ENCODE results near the gene SLC39A12.

SLC39A12 gene

GRCh38 chr10:17965649-17966235, 14.0 kb downstream of the SLC39A12 start:
- DNase-seq: no peak

DNA sequence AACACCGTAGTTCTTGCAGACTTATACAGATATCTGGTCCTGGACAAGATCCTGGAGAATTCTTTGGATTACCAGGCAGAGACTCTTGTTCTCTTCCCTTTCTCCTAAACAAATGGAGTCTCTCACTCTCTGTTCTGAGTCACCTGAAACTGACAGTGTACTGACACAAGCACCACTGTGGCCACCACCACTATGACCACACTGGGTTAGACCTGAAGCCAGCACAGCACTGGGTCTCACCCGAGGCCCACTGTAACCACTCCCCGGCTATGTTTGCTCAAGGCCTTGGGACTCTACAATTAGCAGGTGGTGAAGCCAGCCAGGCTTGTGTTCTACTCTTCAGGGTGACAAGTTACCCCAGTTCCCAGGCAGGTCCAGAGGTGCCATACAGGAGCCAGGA, 22.8 kb downstream of the SLC39A12 start:
- DNase-seq: no peak

- no peak for DNase-seq
These were observed 29.3 kb downstream of the SLC39A12 start for GRCh38 chr10:17980846-17981565.

- DNase-seq: no peak
These were observed 30.2 kb downstream of the SLC39A12 start for GRCh38 chr10:17981766-17982380.

- DNase-seq: no peak
These were observed 32.3 kb downstream of the SLC39A12 start for GRCh38 chr10:17984056-17984455.

DNA sequence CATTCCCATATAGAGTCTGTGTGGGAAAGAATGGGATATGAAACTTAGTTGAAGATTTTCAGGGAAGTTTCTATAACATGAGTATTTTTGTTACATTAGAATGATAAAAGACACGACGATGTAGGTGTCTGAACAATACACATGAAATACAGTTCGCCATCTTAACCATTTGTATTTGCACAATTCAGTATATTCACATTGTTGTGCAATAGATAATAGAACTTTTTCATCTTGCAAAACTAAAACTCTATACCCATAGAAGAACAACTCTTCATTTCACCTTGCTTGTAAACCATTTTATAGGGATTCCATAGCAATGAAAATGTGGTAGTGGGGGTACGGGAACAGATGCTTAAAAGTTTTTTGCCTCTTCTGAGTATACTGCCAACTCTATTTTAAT, 32.8 kb downstream of the SLC39A12 start:
- no peak for DNase-seq

DNA sequence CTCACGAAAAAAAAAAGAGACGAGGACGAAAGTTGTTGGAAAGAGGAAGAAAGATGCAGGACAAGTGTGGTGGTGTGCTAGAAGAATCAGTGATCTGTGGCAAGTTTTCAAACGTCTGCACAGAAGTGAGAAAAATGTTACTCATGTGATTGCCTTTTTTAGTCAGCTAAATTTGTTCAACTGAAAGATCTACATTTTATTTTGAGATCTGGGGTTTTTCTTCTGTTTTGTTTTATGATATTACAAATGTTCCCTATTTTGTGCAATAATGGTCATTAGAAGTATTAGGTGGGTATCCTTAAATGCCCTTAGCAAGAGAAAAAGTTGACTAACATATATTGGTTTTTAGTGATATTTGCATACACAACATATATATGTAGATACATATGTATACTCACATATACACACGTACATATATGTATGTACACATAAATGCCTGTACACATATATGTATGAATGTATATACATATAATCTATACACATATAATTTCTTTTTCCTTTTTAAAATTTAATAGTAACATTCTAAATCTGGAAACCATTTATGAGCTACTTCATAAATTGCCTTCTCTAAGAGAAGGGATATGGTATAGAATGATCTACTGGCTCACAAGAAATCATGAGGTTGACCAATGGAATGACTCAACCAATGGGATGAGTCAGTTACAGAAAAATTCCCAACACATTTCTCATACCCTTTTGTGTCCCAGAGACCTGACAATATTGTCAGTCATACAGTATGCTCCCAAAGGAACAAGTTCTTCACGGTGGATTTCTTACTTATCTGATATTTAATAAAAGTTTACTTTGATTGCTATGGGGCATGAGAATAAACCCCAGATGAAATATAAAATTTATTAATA, 38.4 kb downstream of the SLC39A12 start:
- no peak for DNase-seq

DNA sequence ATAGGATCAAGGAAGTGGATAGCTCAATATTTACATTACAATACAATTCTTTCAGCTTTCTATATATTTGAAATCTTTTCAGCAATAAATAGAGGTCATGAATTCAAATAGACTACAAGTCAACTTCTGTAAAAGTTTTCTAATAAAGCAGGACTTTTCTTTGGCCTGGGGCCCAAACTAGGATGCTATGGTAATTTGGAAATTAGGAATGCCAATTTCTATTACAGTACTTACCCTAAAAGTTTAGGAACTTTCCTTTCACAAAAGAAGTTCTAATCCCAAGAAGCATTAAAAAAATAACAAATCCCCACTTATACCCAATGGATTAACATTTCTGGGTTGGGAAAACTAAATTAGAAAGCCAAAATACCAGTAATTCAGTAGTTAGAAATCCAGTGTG, 40.5 kb downstream of the SLC39A12 start:
- no peak for DNase-seq

- DNase-seq: no peak
These were observed 41.6 kb downstream of the SLC39A12 start for GRCh38 chr10:17993361-17993760.

DNA sequence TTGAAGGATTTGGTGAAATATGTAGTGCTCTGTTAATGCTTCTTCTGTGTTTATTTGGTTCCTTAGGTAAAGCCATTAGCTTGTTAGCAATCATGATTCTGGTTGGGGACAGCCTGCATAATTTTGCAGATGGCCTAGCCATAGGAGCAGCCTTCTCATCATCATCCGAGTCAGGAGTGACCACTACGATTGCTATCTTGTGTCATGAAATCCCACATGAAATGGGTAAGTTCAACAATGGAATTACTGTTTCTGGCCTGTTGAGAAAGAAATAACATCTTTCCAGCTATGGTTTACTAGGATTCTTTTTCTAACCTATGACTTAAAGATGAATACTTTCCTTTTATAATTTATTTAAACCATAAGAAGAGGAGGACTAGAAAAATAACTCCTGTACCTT, 48.9 kb downstream of the SLC39A12 start:
- DNase-seq: no peak

DNA sequence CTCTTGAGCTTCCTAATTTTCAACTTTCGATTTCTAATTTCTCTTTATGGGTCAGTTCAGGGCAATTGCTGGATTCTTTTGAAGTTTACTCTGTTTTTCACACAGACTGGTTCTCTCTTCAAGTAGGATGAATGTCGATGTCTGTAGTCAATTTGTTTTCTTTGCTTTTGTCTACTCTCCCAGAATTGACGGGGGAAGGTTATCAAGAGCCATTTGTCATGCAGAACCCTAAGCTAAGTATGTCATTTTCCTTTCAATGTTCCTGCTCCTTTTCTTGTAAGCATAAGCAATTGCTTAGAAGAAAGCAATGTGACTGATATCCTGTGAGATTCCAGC, 53.7 kb downstream of the SLC39A12 start:
- no peak for DNase-seq

- DNase-seq: no peak
These were observed 54.2 kb downstream of the SLC39A12 start for GRCh38 chr10:18005781-18006456.

- no peak for DNase-seq
These were observed 57.3 kb downstream of the SLC39A12 start for GRCh38 chr10:18008986-18009385.

DNA sequence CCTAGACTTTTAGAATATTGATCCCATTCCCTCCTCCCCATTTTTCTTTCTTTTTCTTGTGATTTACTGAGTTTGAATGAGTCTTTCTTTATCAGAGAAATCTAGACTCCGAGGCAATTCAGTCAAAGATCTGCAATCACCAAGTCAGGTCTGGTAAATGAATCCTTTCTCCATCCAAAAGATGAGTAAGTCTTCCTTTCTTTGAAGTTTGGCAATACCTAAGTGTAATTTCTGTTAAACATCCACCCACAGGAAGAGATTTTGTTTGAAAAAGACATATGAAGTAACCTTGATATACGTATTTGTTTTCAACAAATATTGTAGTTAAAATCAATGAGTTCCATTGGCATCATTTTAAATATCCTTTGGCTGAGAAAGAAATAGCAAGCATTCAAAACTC, 58.3 kb downstream of the SLC39A12 start:
- DNase-seq: no peak

DNA sequence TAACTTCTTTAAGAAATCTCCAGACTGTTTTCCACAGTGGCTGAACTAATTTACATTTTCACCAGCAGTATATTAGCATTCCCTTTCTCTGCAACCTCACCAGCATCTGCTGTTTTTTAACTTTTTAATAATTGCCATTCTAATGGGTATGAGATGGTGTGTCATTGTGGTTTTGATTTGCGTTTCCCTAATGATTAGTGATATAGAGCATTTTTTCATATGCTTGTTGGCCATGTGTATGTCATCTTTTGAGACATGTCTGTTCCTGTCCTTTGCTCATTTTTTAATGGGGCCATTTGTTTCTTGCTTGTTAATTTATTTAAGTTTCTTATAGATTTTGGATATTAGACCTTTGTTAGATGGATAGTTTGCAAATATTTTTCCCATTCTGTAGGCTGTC, 68.8 kb downstream of the SLC39A12 start:
- DNase-seq: no peak

- no peak for DNase-seq
These were observed 70.2 kb downstream of the SLC39A12 start for GRCh38 chr10:18021725-18022480.

DNA sequence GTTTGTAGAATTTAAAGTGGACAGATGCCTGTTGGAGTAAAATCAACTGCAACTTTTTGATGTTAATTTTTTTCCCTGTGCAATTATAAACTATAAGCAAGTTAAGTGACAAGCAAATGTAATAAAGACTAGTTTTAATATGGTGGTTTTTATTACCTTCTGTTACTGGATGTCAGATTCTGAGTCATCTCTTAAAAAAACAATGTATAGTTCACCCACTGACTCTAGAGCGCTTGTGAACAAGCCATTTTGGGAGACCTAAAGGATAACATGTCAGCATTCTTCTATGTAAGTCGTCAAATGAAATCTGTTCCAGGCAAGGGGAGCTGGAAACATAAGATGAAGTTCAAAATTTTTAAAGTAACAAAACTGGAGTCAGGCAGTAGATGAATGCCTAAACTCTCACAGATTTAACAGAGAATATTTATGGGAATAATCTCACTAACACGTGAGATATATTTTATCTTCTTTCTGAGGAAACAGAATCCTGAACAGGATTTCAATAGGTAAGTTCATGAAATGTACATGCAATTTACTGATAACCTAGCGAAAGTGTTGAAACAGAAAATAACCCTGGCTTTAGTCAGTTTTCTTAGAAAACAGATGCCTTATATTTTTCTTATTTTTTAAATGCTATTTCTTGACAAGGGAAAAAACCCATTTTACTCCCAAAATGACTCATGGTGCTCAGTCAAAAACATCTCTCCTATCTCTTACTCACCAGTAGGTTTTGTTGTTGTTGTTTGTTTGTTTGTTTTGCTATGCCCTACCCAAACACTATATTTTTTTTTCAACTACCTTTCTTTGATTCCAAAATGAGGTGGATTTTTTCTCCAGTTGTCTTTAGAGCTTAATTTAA, 91.7 kb downstream of the SLC39A12 start:
- no peak for DNase-seq

- DNase-seq: no peak
These were observed 93.4 kb downstream of the SLC39A12 start for GRCh38 chr10:18044976-18045720.

GRCh38 chr10:18056583-18056982, 104.9 kb downstream of the SLC39A12 start:
- no peak for DNase-seq

DNA sequence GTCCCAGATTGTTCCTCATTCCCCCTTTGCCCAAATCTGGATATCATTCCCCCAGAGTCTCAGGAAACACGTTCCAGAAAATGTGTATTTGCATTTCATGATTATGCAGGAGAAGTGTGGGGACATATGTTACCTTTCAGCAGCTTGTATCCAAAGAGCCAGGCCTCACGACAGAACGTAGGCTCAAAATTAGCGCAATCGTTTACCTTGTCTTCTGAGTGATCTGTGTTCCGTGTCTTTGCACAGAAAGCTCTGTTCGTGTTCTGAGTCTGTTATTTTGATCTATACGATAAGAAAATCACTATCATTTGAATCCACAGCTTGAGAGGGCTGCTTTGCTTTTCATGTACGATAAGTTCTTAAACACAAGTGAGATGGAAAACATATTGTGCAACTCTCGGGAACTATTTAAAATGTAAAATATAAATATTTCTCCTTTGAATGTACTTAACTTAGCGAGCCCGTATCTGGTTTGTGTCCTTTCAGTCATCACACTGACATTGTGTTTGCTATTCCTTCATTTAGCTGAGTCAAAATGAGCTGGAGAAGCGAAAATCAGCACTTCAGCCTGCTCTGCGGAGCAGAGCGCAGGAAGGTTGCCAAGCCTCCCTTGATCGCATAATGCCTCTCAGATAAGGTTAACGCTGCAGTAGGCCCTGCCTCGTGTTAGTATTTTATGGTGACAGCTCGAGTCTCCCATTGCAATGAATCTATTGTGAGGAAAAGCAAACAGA, 108.3 kb downstream of the SLC39A12 start:
- no peak for DNase-seq
